OCI-LY7 (cell line): ENCODE results near the gene IAPP. TPM values are rescaled to one million over a fixed set of nuclear protein-coding genes. Genes with fewer than 3 reads are reported as not detected.
A peak's percentile ranks its signal among the peaks of the same experiment; 100 is the strongest.
"Not testable (repeated sequence)": the region's sequence is repeated elsewhere in the genome, so short reads cannot be mapped to it uniquely, and the experiment has no call there.

Source experiments
- BruUV-seq: library from RNA; stranded (reverse); fragments of 400-500 nt; replicated peaks from 2 replicates; lab custom pipeline; 2021; lab: Mats Ljungman, UMichigan
- CTCF ChIA-PET: fragments of 300-600 bp; sonication (Branson Sonifier 250); formaldehyde crosslinking; loops from one replicate; lab custom pipeline; 2022; ENCODE audit warnings: antibody characterized with exemption; ENCODE audit not compliant: unreplicated experiment; lab: Charles Lee
- POLR2A ChIA-PET: fragments of 300-600 bp; sonication (Branson Sonifier 250); formaldehyde crosslinking; loops from one replicate; lab custom pipeline; 2022; ENCODE audit warnings: antibody characterized with exemption; lab: Charles Lee
- DNase-seq: peaks from one replicate; pipeline ENCODE4 v3.0.0-alpha.2; 2015; ENCODE audit warnings: low spot score
- H2AFZ ChIP-seq: fragments of 200-600 bp; sonication (generic), shearing (Covaris generic); 2 replicates; pipeline ENCODE4 v1.6.1; 2014; ENCODE audit warnings: mild to moderate bottlenecking, antibody characterized with exemption, low read length, moderate library complexity
- H3K27ac ChIP-seq: fragments of 200-600 bp; sonication (generic); 2 replicates; pipeline ENCODE4 v1.5.1; 2014; ENCODE audit warnings: mixed run types, low read depth, mild to moderate bottlenecking, moderate library complexity, low read length, inconsistent platforms; ENCODE audit not compliant: poor library complexity, severe bottlenecking
- H3K36me3 ChIP-seq: fragments of 200-600 bp; sonication (generic); 2 replicates; pipeline ENCODE4 v1.6.1; 2014; ENCODE audit warnings: mild to moderate bottlenecking, antibody characterized with exemption, low read length, moderate library complexity, mixed read lengths; ENCODE audit not compliant: insufficient read depth
- H3K4me1 ChIP-seq: fragments of 200-600 bp; sonication (generic); 2 replicates; pipeline ENCODE4 v1.5.1; 2014; ENCODE audit warnings: mild to moderate bottlenecking, low read length; ENCODE audit not compliant: insufficient read depth, poor library complexity, severe bottlenecking
- H3K4me2 ChIP-seq: fragments of 200-600 bp; sonication (generic); 2 replicates; pipeline ENCODE4 v1.6.1; 2014; ENCODE audit warnings: mild to moderate bottlenecking, low read length
- H3K4me3 ChIP-seq: fragments of 200-600 bp; sonication (generic); 2 replicates; pipeline ENCODE4 v1.5.1; 2014; ENCODE audit warnings: mild to moderate bottlenecking, low read depth, low read length; ENCODE audit not compliant: poor library complexity, severe bottlenecking
- H3K79me2 ChIP-seq: fragments of 200-600 bp; sonication (generic); 2 replicates; pipeline ENCODE4 v1.6.1; 2016; ENCODE audit warnings: low read depth, mild to moderate bottlenecking, low read length, moderate library complexity, mixed read lengths; ENCODE audit not compliant: insufficient read depth
- H3K9me2 ChIP-seq: fragments of 200-600 bp; sonication (generic); 2 replicates; pipeline ENCODE4 v1.6.1; 2016; ENCODE audit warnings: mild to moderate bottlenecking, low read length, mixed read lengths; ENCODE audit not compliant: insufficient read depth
- H3K9me3 ChIP-seq: fragments of 200-600 bp; sonication (generic); 2 replicates; pipeline ENCODE4 v1.6.1; 2014; ENCODE audit warnings: mild to moderate bottlenecking, mixed run types, low read length, mixed read lengths
- H4K20me1 ChIP-seq: fragments of 200-600 bp; sonication (generic); 2 replicates; pipeline ENCODE4 v1.6.1; 2014; ENCODE audit warnings: mild to moderate bottlenecking, antibody characterized with exemption, low read length, moderate library complexity, mixed read lengths; ENCODE audit not compliant: insufficient read depth
- CTCF ChIP-seq: fragments of 200-600 bp; sonication (generic); conservative IDR thresholded peaks from 2 replicates; pipeline ENCODE4 v1.5.1; 2014; ENCODE audit warnings: mild to moderate bottlenecking, antibody characterized with exemption, low read length, moderate library complexity, mixed read lengths
- EZH2phosphoT487 ChIP-seq: fragments of 200-600 bp; sonication (generic); IDR thresholded peaks from 2 replicates; pipeline ENCODE4 v1.6.1; 2018; ENCODE audit warnings: low read depth, borderline replicate concordance, mild to moderate bottlenecking, mixed run types, antibody characterized with exemption, low read length, moderate library complexity, mixed read lengths
- intact Hi-C: fragments of 100-400 bp; cut with micrococcal nuclease; formaldehyde crosslinking; loops from one replicate; pipeline ENCODE4 v1.10.0; 2022; ENCODE audit not compliant: unreplicated experiment
- total RNA-seq, 2 experiments: library from RNA; depleted of rRNA in 1 of 2; stranded (reverse); fragments of >200 nt in 1 of 2; shearing (Covaris generic) in 1 of 2; gene quantifications; 2 replicates each; pipeline ENCODE4 v1.2.3, GENCODE V29; 2014 to 2022

Gene IAPP
- total RNA-seq, 2 experiments from 2014 or later, result not detected

GRCh38 chr12:21370845-21371449 is 1.8 kb upstream of the IAPP start:
- Histone ChIP-seq H3K27ac (no peak overlapping the region), H3K79me2 (no peaks in the 10 kb centered on the region), H3K4me1 (no peaks in the 10 kb centered on the region), H4K20me1 (no peaks in the 10 kb centered on the region), H3K4me3 (no peak overlapping the region), H3K36me3 (no peaks in the 10 kb centered on the region), H3K9me2 (no peaks in the 10 kb centered on the region), H3K9me3 (no peaks in the 10 kb centered on the region), H3K4me2 (no peak overlapping the region), H2AFZ (no peak overlapping the region)
- ChIA-PET POLR2A (no interaction called here), CTCF (no interaction called here)
- TF ChIP-seq CTCF, result no peak; the same call in 1 of the 2 replicates
- no peak for TF ChIP-seq EZH2phosphoT487
- BruUV-seq, result no TSS peak
- intact Hi-C loops, result no loop called here
- peak; percentile 4 for DNase-seq

GRCh38 chr12:21379218-21379617 is 6.5 kb downstream of the IAPP start:
- CTCF ChIA-PET, result no interaction called here

GRCh38 chr12:21381320-21381719 is 8.6 kb downstream of the IAPP start:
- BruUV-seq, CTCF ChIA-PET: not testable (repeated sequence)
- POLR2A ChIA-PET, result interaction anchor here (0.6 kb wide), 1 partner anchor 1057 kb away, joined by 3 read pairs; no protein-coding TSS in a partner anchor

More at GRCh38 chr12:21379218-21379617, 6.5 kb downstream of the IAPP start:
- no peak overlapping the region for H3K27ac ChIP-seq
- BruUV-seq, result no TSS peak
- intact Hi-C loops, result no loop called here
- DNase-seq, result no peak
- no peaks in the 10 kb centered on the region for H3K4me1 ChIP-seq
- H3K36me3 ChIP-seq, result no peaks in the 10 kb centered on the region
- H3K4me2 ChIP-seq, result no peak overlapping the region
- no peaks in the 10 kb centered on the region for H3K9me3 ChIP-seq
- H4K20me1 ChIP-seq, result no peaks in the 10 kb centered on the region
- no peak for TF ChIP-seq CTCF
- H2AFZ ChIP-seq, result no peak overlapping the region
- no peaks in the 10 kb centered on the region for H3K79me2 ChIP-seq
- H3K4me3 ChIP-seq, result no peak overlapping the region
- no peaks in the 10 kb centered on the region for H3K9me2 ChIP-seq
- POLR2A ChIA-PET, result no interaction called here

More at GRCh38 chr12:21381320-21381719, 8.6 kb downstream of the IAPP start:
- H3K9me3 ChIP-seq, DNase-seq, H3K36me3 ChIP-seq, H3K4me1 ChIP-seq, H3K27ac ChIP-seq, intact Hi-C loops, H3K4me3 ChIP-seq, H2AFZ ChIP-seq, H3K4me2 ChIP-seq, H3K79me2 ChIP-seq, H3K9me2 ChIP-seq, H4K20me1 ChIP-seq: not testable (repeated sequence)
